GM12878 (cell line): ENCODE results near the gene SNX32. TPM values are rescaled to one million over a fixed set of nuclear protein-coding genes. Genes with fewer than 3 reads are reported as not detected.

Source experiments
- BCL11A ChIP-seq: IDR thresholded peaks from 2 replicates; pipeline ENCODE4 v1.6.1; 2011; ENCODE audit warnings: low read depth, low read length
- HCFC1 ChIP-seq: fragments of 150-350 bp; IDR thresholded peaks from 2 replicates; pipeline ENCODE4 v1.6.1; 2014; ENCODE audit warnings: low read length
- IKZF2 ChIP-seq, 2 experiments: fragments of 450-650 bp; IDR thresholded peaks; 2 replicates each; pipeline ENCODE4 v1.6.1; 2017; ENCODE audit warnings: mild to moderate bottlenecking in 2 of 2, moderate library complexity in 2 of 2
- NFIC ChIP-seq: IDR thresholded peaks from 2 replicates; pipeline ENCODE4 v1.6.1; 2012; ENCODE audit warnings: low read depth, mild to moderate bottlenecking, inconsistent platforms, low read length, moderate library complexity
- POLR2AphosphoS5 ChIP-seq: IDR thresholded peaks from 2 replicates; pipeline ENCODE4 v1.6.1; 2011; ENCODE audit warnings: mild to moderate bottlenecking, low read length, inconsistent platforms
- SKIL ChIP-seq: fragments of 450-650 bp; IDR thresholded peaks from 2 replicates; pipeline ENCODE4 v1.6.1; 2017; ENCODE audit warnings: mild to moderate bottlenecking, low read depth, inconsistent platforms; ENCODE audit not compliant: poor library complexity, severe bottlenecking
- SPI1 ChIP-seq: IDR thresholded peaks from 2 replicates; pipeline ENCODE4 v1.6.1; 2011; ENCODE audit warnings: low read depth, mild to moderate bottlenecking, low read length, moderate library complexity, borderline replicate concordance; ENCODE audit not compliant: insufficient read depth
- SUZ12 ChIP-seq: fragments of 200-600 bp; sonication (generic); IDR thresholded peaks from one replicate; pipeline ENCODE4 v1.6.1; 2018; ENCODE audit warnings: antibody characterized with exemption, mild to moderate bottlenecking; ENCODE audit not compliant: unreplicated experiment
- TCF7 ChIP-seq: IDR thresholded peaks from 2 replicates; pipeline ENCODE4 v1.6.1; 2014; ENCODE audit warnings: antibody characterized with exemption, borderline replicate concordance
- ZBED1 ChIP-seq: IDR thresholded peaks from 2 replicates; pipeline ENCODE4 v1.6.1; 2016; ENCODE audit warnings: borderline replicate concordance
- polyA plus RNA-seq, 11 experiments: library from polyadenylated mRNA; depleted of rRNA in 4 of 11; unstranded in 6 of 11; stranded (reverse) in 5 of 11; fragments of >200 nt; fragmentation: Nextera tagmentation in 4 of 11; fragmentation: Illumina TruSeq in 1 of 11; extraction: Ambion mirVana in 4 of 11; extraction: Trizol in 1 of 11; gene quantifications; 1 replicate in 1 of 11; 2 replicates in 10 of 11; pipeline versions ENCODE4 v1.2.1 to v1.2.3, GENCODE V29; 2011 to 2016; ENCODE audit warnings: inconsistent platforms in 2 of 11, missing spikeins in 2 of 11, low read depth in 1 of 11
- total RNA-seq, 4 experiments: library from RNA; depleted of rRNA in 3 of 4; stranded (reverse); fragments of >200 nt in 3 of 4; fragmentation: Illumina TruSeq in 1 of 4; extraction: Trizol in 1 of 4; gene quantifications; 2 replicates each; pipeline versions ENCODE4 v1.2.1 to v1.2.3, GENCODE V29; 2013 to 2021
- TF ChIP-seq, protein P1 (sequence below), 3 experiments: IDR thresholded peaks in 2 of 3; conservative IDR thresholded peaks in 1 of 3; 2 replicates each; pipeline ENCODE4 v1.5.1; 2011; ENCODE audit warnings: low read depth in 3 of 3, low read length in 3 of 3, mild to moderate bottlenecking in 3 of 3, control low read depth in 2 of 3, moderate library complexity in 2 of 3, inconsistent platforms in 1 of 3, mixed read lengths in 1 of 3; ENCODE audit not compliant: control insufficient read depth in 2 of 3, insufficient read depth in 1 of 3; ENCODE audit errors: extremely low read depth in 1 of 3
- TF ChIP-seq, protein P2 (sequence below): fragments of 450-650 bp; formaldehyde crosslinking; IDR thresholded peaks from 2 replicates; pipeline ENCODE4 v1.5.0; 2022; ENCODE audit warnings: mild to moderate bottlenecking, missing genetic modification characterization
- TF ChIP-seq, protein P3 (sequence below): IDR thresholded peaks from 2 replicates; pipeline ENCODE4 v1.6.1; 2012; ENCODE audit warnings: low read length, inconsistent platforms
- TF ChIP-seq, protein P4 (sequence below): fragments of 450-650 bp; IDR thresholded peaks from 2 replicates; pipeline ENCODE4 v1.6.1; 2016; ENCODE audit warnings: mild to moderate bottlenecking, moderate library complexity, borderline replicate concordance
- TF ChIP-seq, protein P5 (sequence below): fragments of 450-650 bp; IDR thresholded peaks from 2 replicates; pipeline ENCODE4 v1.6.1; 2014; ENCODE audit warnings: mild to moderate bottlenecking

SNX32 gene
- total and polyA plus RNA-seq, 10 of the 15 experiments (the other 5 are each of a cell fraction or from before 2014, with no cell fraction given): 0.04 to 1.5 (median 0.11) TPM; not detected in 1

DNA sequence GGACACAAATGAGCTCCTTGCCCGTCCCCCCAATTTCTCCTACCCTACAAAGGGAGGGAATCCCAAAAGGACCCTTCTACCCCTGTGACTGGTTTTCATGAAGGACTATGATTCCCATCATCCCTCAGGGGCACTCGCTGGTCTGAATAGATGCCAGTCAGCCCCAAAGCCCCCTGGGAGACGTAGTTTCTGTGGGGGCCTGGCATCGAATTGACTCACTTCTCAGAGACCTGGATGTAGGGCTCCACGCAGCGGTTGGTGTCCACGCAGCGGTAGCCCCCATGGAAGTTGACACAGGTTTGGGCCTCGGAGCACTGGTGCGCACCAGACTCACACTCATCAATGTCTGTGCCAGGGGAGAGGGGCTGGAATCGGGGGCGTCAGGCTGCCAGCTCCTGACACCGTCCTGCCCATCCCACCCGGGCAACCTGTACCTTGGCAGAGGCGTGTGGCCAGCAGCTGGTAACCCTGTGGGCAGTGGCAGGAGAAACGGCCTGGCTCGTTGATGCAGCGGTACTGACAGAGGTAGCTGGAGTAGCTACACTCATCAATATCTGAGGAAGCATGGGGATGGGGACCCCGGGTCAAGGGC is 34.4 kb downstream of the SNX32 start (continued):
- TF ChIP-seq, protein P1, sequence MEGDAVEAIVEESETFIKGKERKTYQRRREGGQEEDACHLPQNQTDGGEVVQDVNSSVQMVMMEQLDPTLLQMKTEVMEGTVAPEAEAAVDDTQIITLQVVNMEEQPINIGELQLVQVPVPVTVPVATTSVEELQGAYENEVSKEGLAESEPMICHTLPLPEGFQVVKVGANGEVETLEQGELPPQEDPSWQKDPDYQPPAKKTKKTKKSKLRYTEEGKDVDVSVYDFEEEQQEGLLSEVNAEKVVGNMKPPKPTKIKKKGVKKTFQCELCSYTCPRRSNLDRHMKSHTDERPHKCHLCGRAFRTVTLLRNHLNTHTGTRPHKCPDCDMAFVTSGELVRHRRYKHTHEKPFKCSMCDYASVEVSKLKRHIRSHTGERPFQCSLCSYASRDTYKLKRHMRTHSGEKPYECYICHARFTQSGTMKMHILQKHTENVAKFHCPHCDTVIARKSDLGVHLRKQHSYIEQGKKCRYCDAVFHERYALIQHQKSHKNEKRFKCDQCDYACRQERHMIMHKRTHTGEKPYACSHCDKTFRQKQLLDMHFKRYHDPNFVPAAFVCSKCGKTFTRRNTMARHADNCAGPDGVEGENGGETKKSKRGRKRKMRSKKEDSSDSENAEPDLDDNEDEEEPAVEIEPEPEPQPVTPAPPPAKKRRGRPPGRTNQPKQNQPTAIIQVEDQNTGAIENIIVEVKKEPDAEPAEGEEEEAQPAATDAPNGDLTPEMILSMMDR (IDR thresholded peaks at IDR 0.05 in 2 of 3, conservative IDR thresholded peaks at IDR 0.05 in 1 of 3; ENCODE audit: control insufficient read depth in 2 of 3, extremely low read depth in 1 of 3, insufficient read depth in 1 of 3, low read depth in 3 of 3, low read length in 3 of 3): no peak
- TF ChIP-seq, protein P2, sequence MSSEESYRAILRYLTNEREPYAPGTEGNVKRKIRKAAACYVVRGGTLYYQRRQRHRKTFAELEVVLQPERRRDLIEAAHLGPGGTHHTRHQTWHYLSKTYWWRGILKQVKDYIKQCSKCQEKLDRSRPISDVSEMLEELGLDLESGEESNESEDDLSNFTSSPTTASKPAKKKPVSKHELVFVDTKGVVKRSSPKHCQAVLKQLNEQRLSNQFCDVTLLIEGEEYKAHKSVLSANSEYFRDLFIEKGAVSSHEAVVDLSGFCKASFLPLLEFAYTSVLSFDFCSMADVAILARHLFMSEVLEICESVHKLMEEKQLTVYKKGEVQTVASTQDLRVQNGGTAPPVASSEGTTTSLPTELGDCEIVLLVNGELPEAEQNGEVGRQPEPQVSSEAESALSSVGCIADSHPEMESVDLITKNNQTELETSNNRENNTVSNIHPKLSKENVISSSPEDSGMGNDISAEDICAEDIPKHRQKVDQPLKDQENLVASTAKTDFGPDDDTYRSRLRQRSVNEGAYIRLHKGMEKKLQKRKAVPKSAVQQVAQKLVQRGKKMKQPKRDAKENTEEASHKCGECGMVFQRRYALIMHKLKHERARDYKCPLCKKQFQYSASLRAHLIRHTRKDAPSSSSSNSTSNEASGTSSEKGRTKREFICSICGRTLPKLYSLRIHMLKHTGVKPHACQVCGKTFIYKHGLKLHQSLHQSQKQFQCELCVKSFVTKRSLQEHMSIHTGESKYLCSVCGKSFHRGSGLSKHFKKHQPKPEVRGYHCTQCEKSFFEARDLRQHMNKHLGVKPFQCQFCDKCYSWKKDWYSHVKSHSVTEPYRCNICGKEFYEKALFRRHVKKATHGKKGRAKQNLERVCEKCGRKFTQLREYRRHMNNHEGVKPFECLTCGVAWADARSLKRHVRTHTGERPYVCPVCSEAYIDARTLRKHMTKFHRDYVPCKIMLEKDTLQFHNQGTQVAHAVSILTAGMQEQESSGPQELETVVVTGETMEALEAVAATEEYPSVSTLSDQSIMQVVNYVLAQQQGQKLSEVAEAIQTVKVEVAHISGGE (CRISPR knock-in tag): no peak
- TF ChIP-seq IKZF2 (IDR thresholded peaks at IDR 0.05) (no peak), ZBED1 (no peak), NFIC (no peak), TCF7 (no peak), HCFC1 (peak; percentile 75), BCL11A (no peak), SKIL (no peak), SUZ12 (no peak), SPI1 (no peak), POLR2AphosphoS5 (0 out of 2 replicates have a peak, but pooled peaks have one; percentile 25)
- TF ChIP-seq, protein P3, sequence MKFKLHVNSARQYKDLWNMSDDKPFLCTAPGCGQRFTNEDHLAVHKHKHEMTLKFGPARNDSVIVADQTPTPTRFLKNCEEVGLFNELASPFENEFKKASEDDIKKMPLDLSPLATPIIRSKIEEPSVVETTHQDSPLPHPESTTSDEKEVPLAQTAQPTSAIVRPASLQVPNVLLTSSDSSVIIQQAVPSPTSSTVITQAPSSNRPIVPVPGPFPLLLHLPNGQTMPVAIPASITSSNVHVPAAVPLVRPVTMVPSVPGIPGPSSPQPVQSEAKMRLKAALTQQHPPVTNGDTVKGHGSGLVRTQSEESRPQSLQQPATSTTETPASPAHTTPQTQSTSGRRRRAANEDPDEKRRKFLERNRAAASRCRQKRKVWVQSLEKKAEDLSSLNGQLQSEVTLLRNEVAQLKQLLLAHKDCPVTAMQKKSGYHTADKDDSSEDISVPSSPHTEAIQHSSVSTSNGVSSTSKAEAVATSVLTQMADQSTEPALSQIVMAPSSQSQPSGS: no peak
- TF ChIP-seq, protein P4, sequence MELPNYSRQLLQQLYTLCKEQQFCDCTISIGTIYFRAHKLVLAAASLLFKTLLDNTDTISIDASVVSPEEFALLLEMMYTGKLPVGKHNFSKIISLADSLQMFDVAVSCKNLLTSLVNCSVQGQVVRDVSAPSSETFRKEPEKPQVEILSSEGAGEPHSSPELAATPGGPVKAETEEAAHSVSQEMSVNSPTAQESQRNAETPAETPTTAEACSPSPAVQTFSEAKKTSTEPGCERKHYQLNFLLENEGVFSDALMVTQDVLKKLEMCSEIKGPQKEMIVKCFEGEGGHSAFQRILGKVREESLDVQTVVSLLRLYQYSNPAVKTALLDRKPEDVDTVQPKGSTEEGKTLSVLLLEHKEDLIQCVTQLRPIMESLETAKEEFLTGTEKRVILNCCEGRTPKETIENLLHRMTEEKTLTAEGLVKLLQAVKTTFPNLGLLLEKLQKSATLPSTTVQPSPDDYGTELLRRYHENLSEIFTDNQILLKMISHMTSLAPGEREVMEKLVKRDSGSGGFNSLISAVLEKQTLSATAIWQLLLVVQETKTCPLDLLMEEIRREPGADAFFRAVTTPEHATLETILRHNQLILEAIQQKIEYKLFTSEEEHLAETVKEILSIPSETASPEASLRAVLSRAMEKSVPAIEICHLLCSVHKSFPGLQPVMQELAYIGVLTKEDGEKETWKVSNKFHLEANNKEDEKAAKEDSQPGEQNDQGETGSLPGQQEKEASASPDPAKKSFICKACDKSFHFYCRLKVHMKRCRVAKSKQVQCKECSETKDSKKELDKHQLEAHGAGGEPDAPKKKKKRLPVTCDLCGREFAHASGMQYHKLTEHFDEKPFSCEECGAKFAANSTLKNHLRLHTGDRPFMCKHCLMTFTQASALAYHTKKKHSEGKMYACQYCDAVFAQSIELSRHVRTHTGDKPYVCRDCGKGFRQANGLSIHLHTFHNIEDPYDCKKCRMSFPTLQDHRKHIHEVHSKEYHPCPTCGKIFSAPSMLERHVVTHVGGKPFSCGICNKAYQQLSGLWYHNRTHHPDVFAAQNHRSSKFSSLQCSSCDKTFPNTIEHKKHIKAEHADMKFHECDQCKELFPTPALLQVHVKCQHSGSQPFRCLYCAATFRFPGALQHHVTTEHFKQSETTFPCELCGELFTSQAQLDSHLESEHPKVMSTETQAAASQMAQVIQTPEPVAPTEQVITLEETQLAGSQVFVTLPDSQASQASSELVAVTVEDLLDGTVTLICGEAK: no peak
- TF ChIP-seq, protein P5, sequence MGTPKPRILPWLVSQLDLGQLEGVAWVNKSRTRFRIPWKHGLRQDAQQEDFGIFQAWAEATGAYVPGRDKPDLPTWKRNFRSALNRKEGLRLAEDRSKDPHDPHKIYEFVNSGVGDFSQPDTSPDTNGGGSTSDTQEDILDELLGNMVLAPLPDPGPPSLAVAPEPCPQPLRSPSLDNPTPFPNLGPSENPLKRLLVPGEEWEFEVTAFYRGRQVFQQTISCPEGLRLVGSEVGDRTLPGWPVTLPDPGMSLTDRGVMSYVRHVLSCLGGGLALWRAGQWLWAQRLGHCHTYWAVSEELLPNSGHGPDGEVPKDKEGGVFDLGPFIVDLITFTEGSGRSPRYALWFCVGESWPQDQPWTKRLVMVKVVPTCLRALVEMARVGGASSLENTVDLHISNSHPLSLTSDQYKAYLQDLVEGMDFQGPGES: no peak
